GM18526 (cell line): ENCODE measurements around the gene CIDEB.
A peak's percentile ranks its signal among the peaks of the same experiment; 100 is the strongest.

Experiments used
- POLR2A ChIP-seq: IDR thresholded peaks from 3 replicates; pipeline ENCODE4 v1.6.1; 2011; ENCODE audit not compliant: insufficient read length; ENCODE audit errors: extremely low read depth

The CIDEB gene

DNA sequence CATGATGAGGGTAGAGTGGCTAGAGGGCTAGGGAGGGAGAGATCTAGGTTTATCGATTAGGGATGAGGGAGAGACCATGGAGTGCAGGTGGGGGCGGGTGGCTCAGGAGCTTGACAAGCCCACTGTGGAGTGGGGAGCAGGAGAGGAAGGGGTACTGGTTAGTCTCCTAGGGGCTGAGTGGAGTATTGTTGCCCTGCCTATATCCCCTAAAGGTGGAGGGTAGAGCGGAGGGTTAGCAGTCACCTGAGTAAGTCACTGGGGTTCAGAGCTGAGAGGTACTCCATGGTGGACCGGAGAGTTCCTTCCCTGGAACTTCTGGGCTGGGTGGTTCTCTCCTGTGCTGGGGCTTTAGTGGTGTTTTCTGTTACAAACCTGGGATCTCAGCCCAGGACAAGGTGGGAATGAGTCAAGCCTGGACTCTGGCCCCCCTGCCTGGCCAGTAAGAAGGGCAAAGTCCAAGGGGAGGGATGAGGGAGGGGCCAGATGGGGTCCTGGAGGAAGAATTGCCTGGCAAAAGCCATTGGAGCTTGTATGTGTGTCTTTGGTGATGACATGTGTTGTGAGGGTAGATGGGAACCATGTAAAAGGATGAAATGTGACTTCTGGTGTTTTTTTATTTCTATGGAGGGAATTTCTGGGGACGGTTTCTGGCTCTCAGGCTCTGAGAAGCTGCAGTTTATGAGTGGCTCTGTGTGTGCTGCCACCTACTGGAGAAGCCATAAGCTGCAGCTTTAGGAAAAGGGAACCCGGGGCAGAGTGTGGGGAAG, at the start of gene CIDEB:
TSS of gene CIDEB (minus strand) at position 403 of the 767 bp plus-strand sequence. CDS start at position 284, 119 bp downstream.
- TF ChIP-seq POLR2A: no peak

- TF ChIP-seq POLR2A: no peak
Observed at GRCh38 chr14:24356208-24356607, 48.4 kb upstream of the CIDEB start.

DNA sequence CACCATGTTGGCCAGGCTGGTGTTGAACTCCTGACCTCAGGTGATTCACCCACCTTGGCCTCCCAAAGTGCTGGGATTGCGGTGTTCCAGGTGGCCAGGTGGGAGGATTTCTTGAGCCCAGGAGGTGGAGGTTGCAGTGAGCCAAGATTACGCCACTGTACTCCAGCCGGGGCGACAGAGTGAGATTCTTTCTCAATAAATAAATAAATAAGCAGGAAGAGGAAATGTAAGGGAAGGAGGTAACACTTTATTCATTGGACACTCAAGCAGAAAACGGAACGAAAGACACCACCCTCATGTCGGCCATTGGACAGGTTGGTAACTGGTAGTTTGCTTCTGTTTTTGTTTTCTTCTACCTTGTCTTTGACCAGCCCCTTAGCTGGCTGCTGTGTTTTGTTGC, 47.2 kb upstream of the CIDEB start:
- TF ChIP-seq POLR2A: no peak

GRCh38 chr14:24353559-24354481, 46.0 kb upstream of the CIDEB start:
- no peak for TF ChIP-seq POLR2A

DNA sequence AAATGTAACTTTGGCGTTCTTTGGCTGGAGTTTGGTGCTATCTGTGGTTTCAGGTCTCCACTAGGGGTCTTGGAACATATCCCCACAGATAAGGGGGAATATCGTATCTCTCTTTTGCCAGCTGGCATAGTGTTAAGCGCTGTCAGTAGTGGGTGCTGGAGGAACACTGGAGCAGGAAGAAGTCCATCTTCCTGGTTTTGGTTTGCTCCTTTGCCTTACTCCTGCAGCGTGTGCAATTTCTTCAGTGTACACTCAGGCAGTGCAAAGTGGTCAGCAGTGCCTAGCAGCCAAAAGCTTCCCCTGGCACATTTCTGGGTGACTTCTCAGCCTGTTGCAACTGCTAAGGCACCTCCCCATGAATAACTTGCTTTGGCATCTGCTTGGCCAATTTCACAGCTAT, 43.7 kb upstream of the CIDEB start:
- TF ChIP-seq POLR2A: no peak

DNA sequence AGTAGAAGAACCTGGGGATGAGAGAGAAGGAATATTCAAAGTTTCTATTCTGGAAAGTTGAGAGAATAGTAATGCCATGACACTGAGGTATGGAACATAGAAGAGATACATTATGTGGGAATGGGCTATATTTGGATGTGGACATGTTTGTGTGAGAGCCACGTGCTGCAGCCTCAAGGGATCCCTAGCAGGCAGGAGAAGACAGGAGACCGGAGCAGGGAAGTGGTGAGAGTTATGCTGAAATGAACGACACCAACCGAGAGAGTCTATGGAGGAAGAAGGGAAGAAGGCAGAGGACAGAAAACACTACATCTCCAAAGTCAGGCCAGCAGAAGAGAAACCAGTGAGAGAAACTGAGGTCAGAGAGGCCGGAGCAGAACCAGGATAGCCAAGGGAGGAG, 42.0 kb upstream of the CIDEB start:
- no peak for TF ChIP-seq POLR2A

DNA sequence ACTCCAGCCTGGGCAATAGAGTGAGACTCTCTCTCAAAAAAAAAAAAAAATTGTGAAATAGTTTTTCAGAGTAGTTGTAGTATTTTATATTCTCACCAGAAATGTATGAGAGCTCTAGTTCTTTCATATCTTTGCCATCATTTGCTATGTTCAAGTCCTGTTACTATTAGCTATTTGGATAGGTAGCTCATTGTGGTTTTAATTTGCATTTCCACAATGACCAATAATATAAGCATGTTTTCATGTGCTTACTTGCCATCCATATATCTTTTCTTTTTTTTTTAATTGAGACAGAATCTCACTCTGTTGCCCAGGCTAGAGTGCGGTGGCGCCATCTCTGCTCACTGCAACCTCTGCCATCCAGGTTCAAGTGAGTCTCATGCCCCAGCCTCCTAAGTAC, 40.4 kb upstream of the CIDEB start:
- no peak for TF ChIP-seq POLR2A

DNA sequence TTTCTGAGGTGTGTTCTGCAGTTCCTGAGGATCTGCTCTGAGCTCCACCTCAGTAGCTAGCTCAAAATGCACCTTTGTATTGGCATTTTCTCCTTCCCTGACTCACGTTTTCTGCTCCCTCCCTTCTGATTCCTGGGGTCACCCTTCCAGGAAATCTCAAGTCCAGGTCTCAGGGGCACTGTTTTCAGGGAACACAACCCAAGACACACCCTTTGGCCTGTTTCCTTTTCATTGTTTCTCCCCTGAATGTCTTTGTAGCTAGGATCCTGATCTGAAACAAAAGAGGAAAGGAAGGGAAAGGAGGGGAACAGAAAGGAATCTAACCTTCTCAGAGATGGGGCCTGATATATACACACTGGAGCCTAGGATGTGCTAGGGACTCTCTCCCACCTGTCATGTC, 39.4 kb upstream of the CIDEB start:
- TF ChIP-seq POLR2A: no peak

GRCh38 chr14:24343795-24344660, 36.3 kb upstream of the CIDEB start:
- no peak for TF ChIP-seq POLR2A

DNA sequence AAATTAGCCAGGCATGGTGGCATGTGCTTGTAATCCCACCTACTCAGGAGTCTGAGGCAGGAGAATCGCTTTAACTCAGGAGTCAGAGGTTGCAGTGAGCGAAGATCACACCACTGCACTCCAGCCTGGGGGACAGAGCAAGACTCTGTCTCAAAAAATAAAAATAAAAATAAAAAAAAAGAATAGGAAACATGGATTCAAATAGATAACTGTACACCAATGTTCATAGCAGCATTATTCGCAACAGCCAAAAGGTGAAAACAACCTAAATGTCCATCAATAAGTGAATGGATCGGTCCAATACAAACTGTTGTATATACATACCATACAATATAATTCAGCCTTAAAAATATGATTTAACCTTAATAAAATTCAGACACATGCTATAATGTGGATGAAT, 35.1 kb upstream of the CIDEB start:
- no peak for TF ChIP-seq POLR2A

GRCh38 chr14:24340606-24341005, 32.8 kb upstream of the CIDEB start:
- TF ChIP-seq POLR2A: no peak

DNA sequence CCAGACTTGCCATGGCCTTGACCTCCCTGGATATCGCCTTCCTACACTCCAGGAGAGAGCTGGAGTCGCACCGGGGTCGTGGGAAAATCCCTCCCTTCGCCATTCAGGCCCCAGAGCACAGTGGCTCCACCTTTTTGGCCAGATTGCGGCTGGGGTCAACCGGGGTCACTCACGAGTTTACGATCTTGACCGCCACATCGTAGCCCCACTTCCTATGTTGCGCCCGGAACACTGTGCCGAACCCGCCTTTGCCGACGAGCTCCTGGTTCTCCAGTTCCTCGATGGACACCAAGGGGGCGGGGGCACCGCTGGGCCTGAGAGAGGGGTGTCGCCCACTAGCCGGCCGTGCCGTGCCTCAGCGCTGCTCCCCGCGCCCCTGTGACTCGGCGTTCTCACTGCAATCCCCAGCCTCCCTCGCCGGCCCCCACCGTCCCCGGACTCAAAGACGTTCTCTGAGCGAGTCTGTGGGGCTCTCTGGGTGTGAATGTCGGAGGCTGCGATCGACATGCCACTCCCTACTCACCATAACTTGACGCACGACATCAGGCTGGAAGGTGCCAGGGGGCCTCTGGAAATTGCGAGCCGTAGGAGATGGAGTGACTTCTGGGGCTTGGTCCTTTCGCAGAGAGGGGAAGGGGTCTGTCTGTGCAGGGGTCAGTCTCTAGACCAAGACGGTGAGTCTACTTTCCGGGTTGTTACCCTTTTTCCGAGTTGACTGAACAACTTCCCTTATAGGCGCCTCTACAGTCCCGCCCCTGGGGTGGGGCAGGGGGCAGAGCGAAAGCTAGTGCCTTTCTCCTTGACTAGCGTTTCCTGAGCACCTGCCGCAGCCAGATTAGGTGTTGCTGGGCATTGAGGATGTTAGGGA, 31.7 kb upstream of the CIDEB start, which contains the start of gene RIPK3:
TSS of gene RIPK3 (minus strand) at position 708 of the 868 bp plus-strand sequence. CDS start at position 543, 165 bp downstream.
- peak; percentile 69 for TF ChIP-seq POLR2A

DNA sequence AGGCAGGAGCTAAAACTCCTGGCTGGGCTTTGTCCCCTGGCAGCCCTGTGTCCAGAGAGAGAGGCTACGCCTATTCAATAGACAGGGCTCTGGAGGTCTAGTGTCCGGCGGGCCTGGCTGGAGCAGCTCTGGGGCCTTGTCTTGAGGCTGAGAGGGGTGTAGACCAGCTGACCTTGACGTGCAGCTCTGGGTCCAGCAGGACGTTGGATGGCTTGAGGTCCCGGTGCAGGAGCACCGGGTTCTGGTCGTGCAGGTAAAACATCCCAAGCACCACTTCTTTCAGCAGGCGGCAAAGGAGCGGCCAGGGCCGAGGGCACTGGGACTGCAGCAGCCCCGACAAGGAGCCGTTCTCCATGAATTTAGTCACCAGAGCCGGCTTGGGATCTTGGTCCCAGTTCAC, 31.1 kb upstream of the CIDEB start:
- no peak for TF ChIP-seq POLR2A

GRCh38 chr14:24337824-24338175, 30.0 kb upstream of the CIDEB start:
- TF ChIP-seq POLR2A: no peak

DNA sequence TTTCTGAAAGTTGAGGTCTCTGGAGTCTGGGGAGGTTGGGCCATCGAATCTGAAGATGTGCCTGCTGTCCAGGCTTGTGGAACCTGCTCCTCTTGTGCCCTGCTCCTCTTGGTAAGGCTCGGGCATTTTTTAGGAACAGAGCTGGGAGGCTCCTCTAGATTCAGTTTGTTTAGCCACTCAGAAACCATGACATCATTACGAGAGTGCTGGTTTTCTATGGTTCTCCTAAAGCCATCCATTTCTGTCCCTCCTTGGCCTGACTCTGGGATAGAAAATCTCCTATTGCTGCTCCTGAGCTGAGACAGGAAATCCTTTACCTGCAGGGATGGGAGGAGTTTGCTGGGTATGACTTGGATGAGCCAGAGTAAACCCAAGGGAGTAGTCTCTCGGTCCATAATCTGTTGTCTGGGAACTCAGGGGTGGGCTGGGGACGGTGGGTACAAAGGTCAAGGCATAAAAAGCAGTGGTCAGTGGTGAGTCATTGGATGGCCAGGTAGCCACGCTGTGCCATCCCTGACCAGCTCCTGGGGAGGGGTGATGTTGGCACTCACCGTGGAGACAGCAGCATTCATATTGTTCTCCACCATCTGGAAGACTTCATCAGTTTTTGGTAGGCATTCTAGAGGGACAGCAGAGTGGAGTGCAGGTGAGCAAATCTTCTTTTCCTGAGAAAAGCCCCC, 29.5 kb upstream of the CIDEB start:
- no peak for TF ChIP-seq POLR2A
